ENCODE results near the gene DHDDS. TPM values are rescaled to one million over a fixed set of nuclear protein-coding genes. Genes with fewer than 3 reads are reported as not detected.
A peak's percentile ranks its signal among the peaks of the same experiment; 100 is the strongest.

DHDDS gene
- total RNA-seq, 1 donor from 2014 or later = 30.5 TPM

DNA sequence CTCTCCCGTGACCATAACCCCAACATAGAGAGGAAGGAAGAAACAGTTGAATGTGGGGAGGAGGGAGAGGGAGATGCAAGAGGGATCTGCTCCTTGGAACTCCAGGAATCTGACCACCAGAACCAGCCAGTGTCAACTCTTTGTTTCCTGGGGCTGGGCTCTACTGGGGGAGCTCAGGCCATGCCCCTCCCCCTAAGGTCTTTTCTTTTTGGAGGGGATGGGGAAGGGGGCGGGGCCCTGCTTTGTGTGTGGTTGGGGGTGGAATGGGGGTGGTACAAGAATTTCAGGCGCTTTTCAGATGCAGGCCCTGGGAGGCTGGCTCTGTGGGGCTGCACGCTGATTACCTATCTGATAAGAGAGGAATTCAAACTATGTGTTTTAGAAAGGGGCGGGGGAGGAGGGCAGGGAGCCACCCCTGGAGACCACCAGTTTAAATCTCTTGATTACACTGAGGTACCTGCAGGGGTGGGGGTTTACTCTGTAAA, 13.2 kb upstream of the DHDDS start:
- peaks cover 23% of the 10 kb centered on the region for H3K36me3 ChIP-seq
- H3K4me3 ChIP-seq = peak overlapping the region; percentile 43
- peaks cover 97% of the 10 kb centered on the region for H3F3A ChIP-seq (ENCODE audit: low read depth)
- no peak overlapping the region for H2AFZ ChIP-seq (replicated peaks)
- Mint-ChIP-seq H3K36me3 (peaks cover 25% of the 10 kb centered on the region), H3K27me3 (ENCODE audit: insufficient read depth, low read depth) (peaks cover 2% of the 10 kb centered on the region), H3K4me3 (peak overlapping the region; percentile 76), H3K27ac (peak overlapping the region; percentile 95), H3K4me1 (peaks cover 76% of the 10 kb centered on the region), H3K9me3 (no peaks in the 10 kb centered on the region)
- DNase-seq (ENCODE audit: low spot score) = peak; percentile 97
- H3K9ac ChIP-seq = peak overlapping the region; percentile 57
- TF ChIP-seq EZH2phosphoT487 (IDR thresholded peaks at IDR 0.05) = no peak
- TF ChIP-seq, protein P1, sequence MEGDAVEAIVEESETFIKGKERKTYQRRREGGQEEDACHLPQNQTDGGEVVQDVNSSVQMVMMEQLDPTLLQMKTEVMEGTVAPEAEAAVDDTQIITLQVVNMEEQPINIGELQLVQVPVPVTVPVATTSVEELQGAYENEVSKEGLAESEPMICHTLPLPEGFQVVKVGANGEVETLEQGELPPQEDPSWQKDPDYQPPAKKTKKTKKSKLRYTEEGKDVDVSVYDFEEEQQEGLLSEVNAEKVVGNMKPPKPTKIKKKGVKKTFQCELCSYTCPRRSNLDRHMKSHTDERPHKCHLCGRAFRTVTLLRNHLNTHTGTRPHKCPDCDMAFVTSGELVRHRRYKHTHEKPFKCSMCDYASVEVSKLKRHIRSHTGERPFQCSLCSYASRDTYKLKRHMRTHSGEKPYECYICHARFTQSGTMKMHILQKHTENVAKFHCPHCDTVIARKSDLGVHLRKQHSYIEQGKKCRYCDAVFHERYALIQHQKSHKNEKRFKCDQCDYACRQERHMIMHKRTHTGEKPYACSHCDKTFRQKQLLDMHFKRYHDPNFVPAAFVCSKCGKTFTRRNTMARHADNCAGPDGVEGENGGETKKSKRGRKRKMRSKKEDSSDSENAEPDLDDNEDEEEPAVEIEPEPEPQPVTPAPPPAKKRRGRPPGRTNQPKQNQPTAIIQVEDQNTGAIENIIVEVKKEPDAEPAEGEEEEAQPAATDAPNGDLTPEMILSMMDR (IDR thresholded peaks at IDR 0.05) = no peak
- no peak for TF ChIP-seq EZH2 (IDR thresholded peaks at IDR 0.05)
- no peaks in the 10 kb centered on the region for H3K9me3 ChIP-seq (ENCODE audit: low read depth)
- peak overlapping the region; percentile 100 for H3K4me2 ChIP-seq
- peaks cover 92% of the 10 kb centered on the region for H4K20me1 ChIP-seq (ENCODE audit: low read depth)
- peaks cover 92% of the 10 kb centered on the region for H3K4me1 ChIP-seq
- peaks cover 98% of the 10 kb centered on the region for H3K79me2 ChIP-seq (ENCODE audit: low read depth)
- no peaks in the 10 kb centered on the region for H3K27me3 ChIP-seq
- H3K27ac ChIP-seq = peak overlapping the region; percentile 99

DNA sequence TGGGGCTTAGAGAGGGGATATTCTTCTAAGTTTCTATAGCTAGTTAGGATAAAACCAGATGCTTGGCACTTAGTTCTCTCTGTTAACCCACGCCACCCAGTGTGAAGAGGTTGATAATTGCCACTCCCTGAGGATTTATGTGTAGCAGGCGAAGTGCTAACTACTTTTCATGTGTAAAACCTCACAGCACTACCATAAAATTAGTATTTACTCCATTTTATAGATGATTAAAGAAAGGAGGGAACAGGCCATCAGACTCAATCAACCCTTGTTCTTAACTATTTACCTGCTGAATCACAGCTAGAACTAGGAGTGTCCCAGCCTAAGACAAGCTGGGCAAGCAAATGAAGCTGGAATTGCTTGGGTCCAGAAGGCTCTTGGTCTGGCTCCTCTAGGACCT, 12.6 kb upstream of the DHDDS start:
- peaks cover 92% of the 10 kb centered on the region for H3K4me1 ChIP-seq
- no peak overlapping the region for H2AFZ ChIP-seq (replicated peaks)
- Mint-ChIP-seq H3K27me3 (ENCODE audit: insufficient read depth, low read depth) (peaks cover 2% of the 10 kb centered on the region), H3K36me3 (peaks cover 19% of the 10 kb centered on the region), H3K9me3 (no peaks in the 10 kb centered on the region), H3K4me3 (peak overlapping the region; percentile 76), H3K4me1 (peaks cover 70% of the 10 kb centered on the region), H3K27ac (peak overlapping the region; percentile 95)
- no peaks in the 10 kb centered on the region for H3K27me3 ChIP-seq
- no peak for DNase-seq (ENCODE audit: low spot score)
- H3K27ac ChIP-seq = peak overlapping the region; percentile 99
- peak overlapping the region; percentile 100 for H3K4me2 ChIP-seq
- peak overlapping the region; percentile 43 for H3K9ac ChIP-seq
- H3F3A ChIP-seq (ENCODE audit: low read depth) = peaks cover 97% of the 10 kb centered on the region
- peaks cover 92% of the 10 kb centered on the region for H4K20me1 ChIP-seq (ENCODE audit: low read depth)
- peak overlapping the region; percentile 43 for H3K4me3 ChIP-seq
- peaks cover 98% of the 10 kb centered on the region for H3K79me2 ChIP-seq (ENCODE audit: low read depth)
- TF ChIP-seq, protein P1 (IDR thresholded peaks at IDR 0.05) = no peak
- TF ChIP-seq EZH2 (IDR thresholded peaks at IDR 0.05) (no peak), EZH2phosphoT487 (IDR thresholded peaks at IDR 0.05) (no peak)
- H3K9me3 ChIP-seq (ENCODE audit: low read depth) = no peaks in the 10 kb centered on the region
- H3K36me3 ChIP-seq = peaks cover 23% of the 10 kb centered on the region

DNA sequence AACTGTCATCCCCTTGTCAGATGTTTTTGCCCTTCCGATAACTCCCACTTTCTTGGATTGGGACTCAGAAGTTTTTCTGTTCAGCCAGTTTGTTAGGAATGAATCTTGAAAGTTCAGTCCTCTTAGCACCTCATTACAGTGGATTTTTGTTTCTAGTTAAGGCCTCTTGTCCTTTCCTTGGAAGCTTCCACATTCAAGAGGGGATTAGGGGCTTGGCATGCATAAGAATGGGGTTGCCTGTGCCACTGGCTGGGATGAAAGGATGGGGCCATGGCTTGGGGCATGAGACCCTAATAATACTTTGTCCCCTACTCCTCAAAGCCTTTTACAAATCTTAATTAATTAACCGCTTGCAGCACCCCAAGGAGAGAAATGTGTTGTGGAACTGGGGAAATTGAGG, 2.4 kb upstream of the DHDDS start:
- Histone ChIP-seq H3K27ac (peak overlapping the region; percentile 99), H3K4me1 (peaks cover 64% of the 10 kb centered on the region), H3F3A (ENCODE audit: low read depth) (peaks cover 79% of the 10 kb centered on the region), H3K9ac (no peak overlapping the region), H3K4me2 (peak overlapping the region; percentile 84), H3K9me3 (ENCODE audit: low read depth) (no peaks in the 10 kb centered on the region), H2AFZ (replicated peaks) (no peak overlapping the region), H3K4me3 (peak overlapping the region; percentile 64), H4K20me1 (ENCODE audit: low read depth) (peaks cover 39% of the 10 kb centered on the region), H3K27me3 (no peaks in the 10 kb centered on the region), H3K36me3 (peaks cover 6% of the 10 kb centered on the region), H3K79me2 (ENCODE audit: low read depth) (peaks cover 77% of the 10 kb centered on the region)
- TF ChIP-seq EZH2phosphoT487 (IDR thresholded peaks at IDR 0.05) = peak; percentile 49
- TF ChIP-seq EZH2 (IDR thresholded peaks at IDR 0.05) = no peak
- TF ChIP-seq, protein P1 (IDR thresholded peaks at IDR 0.05) = no peak
- Mint-ChIP-seq H3K9me3 (no peaks in the 10 kb centered on the region), H3K4me1 (peaks cover 40% of the 10 kb centered on the region), H3K27ac (peak overlapping the region; percentile 80), H3K27me3 (ENCODE audit: insufficient read depth, low read depth) (peaks cover 2% of the 10 kb centered on the region), H3K4me3 (peak overlapping the region; percentile 74), H3K36me3 (peaks cover 24% of the 10 kb centered on the region)
- DNase-seq (ENCODE audit: low spot score) = peak; percentile 92
